NCI-H748 (cell line): ENCODE results near the gene KCNK5.

Source experiments
- DNase-seq: peaks from one replicate; lab custom pipeline; 2025; ENCODE audit not compliant: unreplicated experiment; lab: John Stamatoyannopoulos, UW

Gene KCNK5

DNA sequence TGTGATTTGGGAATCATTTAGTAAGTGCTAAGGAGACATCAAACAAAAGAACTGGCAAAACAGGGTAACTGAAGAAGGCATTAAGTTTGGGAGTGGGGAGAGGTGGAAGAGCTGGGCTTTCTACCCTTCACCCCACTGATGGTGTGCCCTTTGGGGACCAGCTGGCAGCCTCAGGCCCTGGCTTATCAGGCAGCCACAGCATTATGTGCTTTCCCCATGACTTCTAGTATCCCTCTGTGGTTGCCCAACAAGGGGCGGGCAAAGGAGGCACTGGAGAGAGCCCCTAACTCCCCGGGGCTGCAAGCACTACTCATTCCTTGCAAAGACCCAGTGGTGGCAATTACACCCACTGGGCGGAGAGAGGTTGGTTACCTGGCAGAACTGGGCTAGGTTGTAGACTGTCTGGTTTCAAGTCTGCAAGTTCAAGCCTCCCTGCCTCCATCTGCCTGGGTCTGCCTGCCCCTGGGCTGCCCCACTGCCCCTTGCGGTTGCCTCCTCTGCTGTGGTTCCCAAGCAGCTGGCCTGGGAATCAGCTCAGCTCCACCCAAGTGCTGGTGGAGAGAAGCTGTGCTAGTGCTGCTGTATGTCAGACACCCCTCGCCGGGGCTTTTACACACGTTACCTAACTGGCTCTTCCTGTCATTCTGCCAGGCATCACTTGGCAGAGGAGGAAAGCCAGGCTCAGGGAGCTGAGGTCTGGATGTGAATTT lies 29.9 kb downstream of the KCNK5 start:
- no peak for DNase-seq

- no peak for DNase-seq
Measured at GRCh38 chr6:39198528-39198927, 30.7 kb downstream of the KCNK5 start.

- no peak for DNase-seq
Measured at GRCh38 chr6:39197922-39198500, 31.3 kb downstream of the KCNK5 start.

DNA sequence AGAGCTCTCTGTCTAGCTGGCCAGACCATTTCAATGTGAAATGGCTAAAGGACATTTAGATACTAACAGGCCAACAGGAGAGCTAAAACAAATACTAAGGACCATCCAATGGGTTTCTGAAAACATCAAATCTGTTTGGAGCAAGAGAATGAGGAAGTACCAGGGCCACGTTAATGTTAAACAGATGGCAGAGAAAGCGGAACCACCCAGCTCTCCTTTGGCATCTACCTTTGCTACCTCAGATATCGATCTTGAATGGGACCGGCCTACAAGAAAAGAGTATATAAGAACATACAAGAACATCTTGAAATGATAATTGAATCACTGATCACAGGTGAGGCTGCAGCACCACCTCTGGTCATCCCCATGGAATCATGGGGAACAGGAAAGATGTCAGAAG lies 31.8 kb downstream of the KCNK5 start:
- DNase-seq: no peak

- DNase-seq: no peak
Measured at GRCh38 chr6:39196673-39197091, 32.6 kb downstream of the KCNK5 start.

GRCh38 chr6:39195792-39196385 lies 33.4 kb downstream of the KCNK5 start:
- no peak for DNase-seq

DNA sequence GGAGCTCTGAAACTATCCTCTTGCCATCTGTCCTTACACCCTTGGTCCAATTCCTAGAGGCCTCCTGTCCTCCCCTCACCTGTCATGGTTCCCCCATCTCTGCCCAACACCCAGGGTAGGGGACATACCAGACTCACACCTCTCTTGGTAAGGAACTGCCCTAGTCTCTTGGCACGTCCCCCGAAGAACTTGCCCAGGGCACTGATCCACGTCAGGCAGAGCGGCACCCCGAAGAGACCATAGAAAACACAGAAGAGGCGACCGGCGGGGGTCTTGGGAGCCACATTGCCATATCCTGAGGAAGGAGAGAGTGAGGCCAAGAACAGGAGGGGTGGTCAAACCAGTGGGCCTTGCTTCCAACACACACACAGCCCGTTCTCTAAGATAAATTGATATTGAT lies 34.8 kb downstream of the KCNK5 start:
- DNase-seq: no peak

- DNase-seq: no peak
Measured at GRCh38 chr6:39193201-39193791, 36.0 kb downstream of the KCNK5 start.

DNA sequence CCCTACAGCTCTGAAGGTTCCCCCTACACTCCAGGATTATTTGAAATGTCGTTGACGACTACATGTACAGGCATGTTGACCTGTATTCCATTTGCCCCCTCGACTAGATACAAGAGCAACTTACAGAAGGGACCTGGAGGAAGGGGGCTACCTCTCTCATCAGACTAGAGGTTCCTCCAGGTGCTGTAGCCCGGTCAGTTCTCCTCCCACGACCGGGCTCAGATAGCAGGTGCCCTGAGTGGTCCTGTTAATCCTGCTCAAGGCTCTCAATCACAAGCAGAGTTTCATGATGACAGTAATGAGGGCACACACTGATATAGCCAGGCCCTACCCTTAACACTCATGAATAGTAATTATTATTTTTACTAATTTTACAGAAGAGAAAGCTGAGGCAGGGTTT lies 36.5 kb downstream of the KCNK5 start:
- no peak for DNase-seq

GRCh38 chr6:39191236-39191930 lies 37.9 kb downstream of the KCNK5 start:
- no peak for DNase-seq

DNA sequence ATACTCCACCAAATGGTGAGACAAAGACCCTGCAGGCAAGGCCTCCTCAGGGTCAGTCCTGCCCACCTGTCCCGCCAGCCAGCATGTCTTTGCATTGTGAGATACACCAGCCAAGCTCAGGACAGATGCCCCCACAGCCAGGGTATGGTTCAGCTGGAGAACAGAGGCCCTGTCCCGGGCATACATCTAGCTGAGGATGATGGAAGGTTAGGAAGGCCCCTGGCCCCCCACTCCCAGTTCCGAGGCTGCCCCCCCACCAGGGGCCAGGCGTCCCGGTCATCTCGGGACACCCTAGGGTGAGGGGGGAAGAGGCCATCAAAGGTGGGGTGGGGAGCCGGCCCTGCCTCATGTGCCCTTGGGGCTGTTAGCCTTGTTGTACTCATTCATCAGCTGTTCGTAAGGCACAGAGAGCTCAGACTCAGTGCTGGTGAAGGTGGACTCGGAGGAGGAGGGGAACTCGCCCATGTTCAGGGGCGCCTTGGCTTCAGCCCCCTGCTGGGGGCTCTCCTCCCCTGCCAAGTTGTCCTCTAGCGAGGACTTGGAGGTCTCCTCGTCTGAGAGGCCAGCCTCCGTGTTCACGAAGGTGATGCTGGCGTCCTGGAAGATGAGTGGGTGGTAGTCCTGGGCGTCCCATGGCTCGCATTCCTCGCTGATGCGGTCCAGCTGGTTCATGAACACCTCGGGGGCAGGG lies 38.6 kb downstream of the KCNK5 start:
- DNase-seq: no peak

GRCh38 chr6:39189915-39190544 lies 39.2 kb downstream of the KCNK5 start:
- peak; percentile 25 for DNase-seq

GRCh38 chr6:39189131-39189530 lies 40.1 kb downstream of the KCNK5 start:
- no peak for DNase-seq

DNA sequence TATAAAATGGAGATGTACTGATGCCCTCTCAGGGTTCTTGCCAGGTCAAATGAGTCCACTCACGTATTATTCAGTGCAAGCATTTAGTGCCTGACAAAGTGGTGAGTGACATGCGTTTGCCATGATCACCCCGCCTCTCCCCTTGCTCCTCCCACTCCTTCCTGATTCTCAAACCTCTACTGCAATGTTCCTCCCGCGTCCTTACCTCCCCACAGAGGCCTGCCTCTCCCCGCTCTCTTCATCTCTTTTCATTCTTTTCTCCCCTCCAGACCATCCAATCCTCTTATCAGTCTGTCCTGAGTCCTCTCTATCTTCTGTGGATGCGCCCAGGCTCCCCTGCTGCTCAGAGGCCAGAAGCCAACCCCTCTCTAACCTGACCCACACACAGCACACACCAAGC lies 40.7 kb downstream of the KCNK5 start:
- no peak for DNase-seq

DNA sequence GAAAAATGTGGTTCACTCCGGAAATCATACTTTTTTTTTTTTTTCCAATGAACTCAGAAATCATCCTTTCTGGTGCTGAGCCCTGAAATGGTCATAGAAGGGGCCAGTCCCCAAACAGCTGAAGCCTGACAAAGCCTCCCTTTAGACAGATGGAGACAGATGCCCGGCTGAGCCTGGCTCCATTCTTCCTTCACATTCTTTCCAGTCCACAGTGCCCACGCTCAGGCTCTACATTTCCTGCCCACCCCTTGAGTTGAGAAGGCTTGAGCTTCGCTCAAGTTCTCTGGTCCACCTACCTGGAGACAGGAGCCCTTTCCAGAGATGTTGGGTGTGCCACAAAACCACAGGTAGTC lies 41.2 kb downstream of the KCNK5 start:
- no peak for DNase-seq

DNA sequence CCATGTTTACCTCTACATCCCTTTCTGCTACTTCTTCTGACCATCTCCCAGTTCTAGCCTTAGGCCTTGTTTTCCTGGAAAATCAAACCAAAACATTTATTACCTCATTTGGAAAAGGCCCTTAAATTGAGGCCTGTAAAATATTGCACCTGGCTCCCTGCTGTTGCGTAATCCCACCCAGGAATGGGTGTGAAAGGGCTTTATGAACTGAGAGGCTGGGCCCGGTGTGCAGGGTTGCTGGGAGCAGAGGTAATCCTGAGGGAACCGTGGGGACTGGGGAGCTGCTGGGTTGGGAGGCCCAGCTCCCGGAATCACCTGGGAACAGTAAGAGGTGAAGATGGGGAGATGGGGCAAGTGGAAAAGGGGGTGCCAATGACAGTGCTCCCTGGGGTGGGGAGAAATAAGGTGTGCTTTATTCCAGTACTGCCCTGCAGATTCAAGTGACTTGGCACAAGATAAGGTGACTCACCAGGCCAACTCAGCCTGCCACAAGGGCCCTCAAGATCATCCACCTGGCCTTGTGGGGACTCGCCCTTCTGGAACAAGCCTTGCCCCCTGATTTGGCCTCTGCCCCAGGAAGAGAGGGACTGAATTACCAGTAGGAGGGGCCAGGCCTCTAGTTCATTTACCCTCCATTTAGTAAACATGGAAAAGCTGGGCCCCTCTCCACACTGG lies 44.2 kb downstream of the KCNK5 start:
- no peak for DNase-seq

DNA sequence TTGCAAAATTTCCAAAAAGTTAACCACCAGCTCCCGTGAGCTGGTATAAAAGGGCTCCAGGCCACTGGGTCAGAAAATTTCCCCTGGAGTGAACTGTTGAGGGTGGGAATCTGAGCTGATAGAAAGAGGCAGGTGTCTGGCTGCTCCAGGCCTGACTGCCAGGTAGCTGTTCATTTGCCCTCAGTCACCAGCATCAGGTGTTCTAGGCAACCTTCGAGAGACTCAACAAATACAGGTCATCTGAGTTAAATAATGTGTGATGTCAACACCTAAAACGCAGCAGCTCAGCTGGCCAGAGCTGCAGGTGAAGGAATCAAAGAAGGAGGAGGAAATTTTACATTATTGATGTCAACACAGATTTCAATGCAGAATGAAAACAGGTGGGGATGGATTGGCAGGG lies 46.7 kb downstream of the KCNK5 start:
- DNase-seq: peak; percentile 31

GRCh38 chr6:39181826-39182225 lies 47.4 kb downstream of the KCNK5 start:
- no peak for DNase-seq

- DNase-seq: no peak
Measured at GRCh38 chr6:39181333-39181732, 47.9 kb downstream of the KCNK5 start.

DNA sequence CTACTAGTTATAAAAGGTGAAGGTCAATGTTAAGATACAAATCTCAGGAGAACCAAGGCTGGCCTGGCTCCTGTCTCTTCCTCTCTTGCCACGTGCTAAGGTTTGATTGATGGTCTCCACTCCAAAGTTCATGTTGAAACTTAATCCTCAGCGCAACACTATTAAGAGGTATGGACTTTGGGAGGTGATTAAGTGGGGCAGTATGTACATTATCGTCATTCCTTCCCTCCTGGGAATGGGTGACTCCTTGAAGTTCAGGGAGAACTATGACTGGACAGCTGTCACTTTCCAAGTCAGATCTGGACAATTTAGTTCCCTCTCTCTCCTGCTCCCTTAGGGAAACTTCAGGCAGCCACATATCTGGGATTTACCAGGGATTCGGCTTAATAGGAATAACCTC lies 50.5 kb downstream of the KCNK5 start:
- no peak for DNase-seq
